Activated CD4-positive, alpha-beta T cell treated with anti-CD3 and anti-CD28 coated beads, Interleukin-2, amount 10 ng/mL, durations not matched to agents 24 days and 14 days (primary cell): ENCODE results near the gene BNIP5. TPM values are rescaled to one million over a fixed set of nuclear protein-coding genes. Genes with fewer than 3 reads are reported as not detected.
A peak's percentile ranks its signal among the peaks of the same experiment; 100 is the strongest.

Experiments
- DNase-seq: peaks from one replicate; pipeline ENCODE4 v3.0.0; 2022
- H3K27ac Mint-ChIP-seq: one replicate; pipeline ENCODE4 v1.8.0; 2022; ENCODE audit warnings: mild to moderate bottlenecking, mixed read lengths
- H3K27me3 Mint-ChIP-seq: one replicate; pipeline ENCODE4 v1.8.0; 2022; ENCODE audit warnings: mixed read lengths
- H3K36me3 Mint-ChIP-seq: one replicate; pipeline ENCODE4 v1.8.0; 2022; ENCODE audit warnings: low read depth, mild to moderate bottlenecking, mixed read lengths
- H3K4me1 Mint-ChIP-seq: one replicate; pipeline ENCODE4 v1.8.0; 2021; ENCODE audit warnings: mixed read lengths
- H3K4me3 Mint-ChIP-seq: one replicate; pipeline ENCODE4 v1.8.0; 2022; ENCODE audit warnings: mild to moderate bottlenecking, moderate library complexity, mixed read lengths
- H3K9me3 Mint-ChIP-seq: one replicate; pipeline ENCODE4 v1.8.0; 2021; ENCODE audit warnings: mixed read lengths
- intact Hi-C: fragments of 100-400 bp; cut with micrococcal nuclease; formaldehyde crosslinking; loops from one replicate; pipeline ENCODE4 v1.15.1; 2023
- total RNA-seq: library from RNA; stranded (reverse); gene quantifications from 2 replicates; pipeline ENCODE4 v1.2.3, GENCODE V29; 2022

BNIP5 gene, protein sequence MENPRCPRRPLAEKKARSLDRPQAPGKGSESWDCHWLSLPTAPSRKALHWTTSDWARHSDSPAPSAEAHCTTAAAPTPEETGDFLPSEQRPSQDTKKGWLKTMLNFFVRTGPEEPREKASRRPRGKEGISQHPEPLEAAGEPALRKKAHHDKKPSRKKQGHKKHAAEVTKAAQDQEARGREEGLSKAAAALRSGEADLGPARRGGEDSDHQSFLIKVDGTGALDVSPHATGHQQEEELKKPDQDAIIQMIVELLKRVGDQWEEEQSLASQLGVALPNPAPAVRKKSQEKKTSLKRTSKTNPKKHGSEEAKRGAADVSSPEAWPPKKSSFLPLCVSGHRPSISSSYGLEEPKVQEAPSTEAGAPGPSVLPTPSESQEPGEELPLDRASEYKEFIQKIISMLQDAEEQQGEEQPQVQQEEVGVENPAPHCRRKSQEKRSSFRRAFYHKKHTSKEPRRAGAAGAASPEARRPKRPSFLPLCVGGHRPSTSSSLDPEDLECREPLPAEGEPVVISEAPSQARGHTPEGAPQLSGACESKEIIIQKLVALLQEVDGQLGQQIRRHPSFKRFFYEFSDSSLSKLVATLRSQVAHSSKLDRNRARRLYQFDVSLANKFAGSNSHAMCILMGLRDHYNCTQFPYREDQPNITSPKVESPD
- total RNA-seq, result not detected in 2 replicates

GRCh38 chr6:36336779-36337241, at the start of gene BNIP5:
Gene BNIP5 (minus strand): TSS chr6:36336888. CDS start chr6:36330690, 6,198 bp downstream.
- peaks cover 57% of the 10 kb centered on the region for H3K27me3 Mint-ChIP-seq
- no peak within 1 kb of the TSS for H3K4me3 Mint-ChIP-seq
- no peak within 1 kb of the TSS for H3K27ac Mint-ChIP-seq
- intact Hi-C loops, result no loop called here
- H3K4me1 Mint-ChIP-seq, result peaks cover 14% of the 10 kb centered on the region
- DNase-seq, result peak; percentile 75
- H3K9me3 Mint-ChIP-seq, result no peaks in the 10 kb centered on the region
- H3K36me3 Mint-ChIP-seq, result no peaks in the 10 kb centered on the region

DNA sequence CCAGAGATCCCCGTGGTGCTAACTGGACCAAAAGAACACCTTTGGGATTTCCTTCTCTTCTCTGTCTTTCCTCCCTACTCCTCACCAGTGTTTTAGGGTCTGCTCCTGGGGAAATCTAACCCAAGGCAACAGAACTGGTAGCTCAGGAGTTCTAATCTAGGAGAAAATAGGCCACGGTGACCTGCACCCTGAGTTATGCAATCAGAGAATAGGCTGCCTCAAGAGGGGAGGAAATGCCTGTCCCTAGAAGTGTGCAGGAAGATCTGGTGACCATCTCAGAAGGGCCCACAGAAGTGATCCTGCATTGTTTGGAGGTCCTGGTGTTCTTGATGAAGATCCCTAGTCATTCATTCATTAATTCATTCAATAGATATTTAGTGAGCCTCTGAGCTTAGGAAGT, 47.4 kb upstream of the BNIP5 start:
- no peak overlapping the region for H3K4me3 Mint-ChIP-seq
- no peaks in the 10 kb centered on the region for H3K9me3 Mint-ChIP-seq
- peaks cover 8% of the 10 kb centered on the region for H3K36me3 Mint-ChIP-seq
- peaks cover 15% of the 10 kb centered on the region for H3K27me3 Mint-ChIP-seq
- H3K4me1 Mint-ChIP-seq, result peaks cover 45% of the 10 kb centered on the region
- no peak overlapping the region for H3K27ac Mint-ChIP-seq
- intact Hi-C loops, result no loop called here
- no peak for DNase-seq

GRCh38 chr6:36383606-36384005, 46.9 kb upstream of the BNIP5 start:
- peak overlapping the region; percentile 78 for H3K27ac Mint-ChIP-seq

GRCh38 chr6:36382976-36383375, 46.3 kb upstream of the BNIP5 start:
- intact Hi-C loops, result no loop called here
- H3K4me3 Mint-ChIP-seq, result no peak overlapping the region

More at GRCh38 chr6:36383606-36384005, 46.9 kb upstream of the BNIP5 start:
- H3K4me1 Mint-ChIP-seq, result peaks cover 45% of the 10 kb centered on the region
- H3K9me3 Mint-ChIP-seq, result no peaks in the 10 kb centered on the region
- H3K36me3 Mint-ChIP-seq, result peaks cover 8% of the 10 kb centered on the region
- H3K27me3 Mint-ChIP-seq, result peaks cover 13% of the 10 kb centered on the region
- no peak for DNase-seq
- intact Hi-C loops, result no loop called here
- no peak overlapping the region for H3K4me3 Mint-ChIP-seq

DNA sequence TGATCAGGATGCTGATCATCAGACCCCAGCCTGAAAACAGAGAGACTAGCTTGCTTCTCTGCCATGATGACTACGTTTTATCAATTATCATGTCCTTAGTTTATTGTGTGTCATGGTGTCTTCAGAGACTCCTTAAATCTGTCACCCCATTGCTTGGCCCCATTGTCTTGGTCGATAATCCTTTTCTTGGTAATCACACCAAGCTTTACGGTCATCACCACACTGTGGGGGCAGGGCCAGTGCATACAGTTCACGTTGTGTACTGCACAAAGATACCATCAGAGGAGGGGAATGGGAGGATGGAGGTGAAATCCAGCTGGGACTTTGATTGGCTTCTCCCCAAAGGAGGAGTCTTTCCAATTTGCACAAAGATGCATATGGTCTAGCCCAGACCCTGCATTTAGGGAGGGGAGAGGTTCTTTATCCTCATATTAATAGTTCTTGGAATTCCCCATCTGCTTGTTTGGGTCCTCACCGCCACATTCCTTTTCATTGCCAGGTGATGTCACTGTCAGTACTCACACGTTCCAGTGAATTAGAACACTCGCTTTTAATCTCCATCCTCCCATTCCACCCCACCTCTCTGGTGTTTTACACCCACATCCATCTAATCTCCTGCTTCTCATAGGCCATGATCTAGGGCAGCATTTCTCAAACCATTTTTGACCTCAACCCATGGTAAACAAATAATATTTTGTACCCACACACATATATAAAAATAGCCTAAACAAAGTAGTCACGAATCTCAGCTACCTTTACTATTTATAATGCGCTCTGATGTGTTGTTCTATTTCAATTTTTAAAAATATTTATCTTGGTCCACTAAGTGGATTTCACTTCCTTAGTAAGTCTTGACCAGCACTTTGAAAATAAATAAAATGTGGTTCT, 45.1 kb upstream of the BNIP5 start:
- DNase-seq, result no peak
- Mint-ChIP-seq H3K4me1 (peaks cover 32% of the 10 kb centered on the region), H3K36me3 (peaks cover 8% of the 10 kb centered on the region), H3K9me3 (no peaks in the 10 kb centered on the region), H3K4me3 (no peak overlapping the region), H3K27ac (no peak overlapping the region), H3K27me3 (peaks cover 2% of the 10 kb centered on the region)
- intact Hi-C loops, result no loop called here

More at GRCh38 chr6:36382976-36383375, 46.3 kb upstream of the BNIP5 start:
- DNase-seq, result no peak
- Mint-ChIP-seq H3K27ac (peak overlapping the region; percentile 78), H3K9me3 (no peaks in the 10 kb centered on the region), H3K36me3 (peaks cover 8% of the 10 kb centered on the region), H3K4me1 (peaks cover 41% of the 10 kb centered on the region), H3K27me3 (peaks cover 7% of the 10 kb centered on the region)

DNA sequence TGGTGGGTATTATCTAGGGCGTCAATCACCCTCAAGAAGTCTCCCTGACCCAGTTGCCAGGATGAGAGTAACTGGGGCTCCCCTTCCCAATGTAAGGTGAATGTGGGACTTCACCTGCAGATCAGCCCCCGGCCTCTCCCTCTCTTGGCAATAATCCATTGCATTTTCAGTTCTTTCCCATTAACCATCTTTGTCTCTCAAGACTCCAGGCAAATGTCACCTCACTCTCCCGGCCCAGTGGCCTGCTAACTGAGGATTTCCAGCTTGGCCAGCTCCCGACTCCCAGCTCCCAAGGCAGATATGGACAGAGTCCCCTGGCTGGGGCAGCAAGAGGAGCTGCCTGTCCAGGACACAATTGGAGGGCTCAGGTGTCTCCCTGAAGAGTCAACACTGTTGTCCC, 43.5 kb upstream of the BNIP5 start:
- Mint-ChIP-seq H3K27me3 (no peaks in the 10 kb centered on the region), H3K4me1 (peaks cover 20% of the 10 kb centered on the region), H3K27ac (no peak overlapping the region), H3K36me3 (peaks cover 5% of the 10 kb centered on the region), H3K9me3 (no peaks in the 10 kb centered on the region), H3K4me3 (no peak overlapping the region)
- no peak for DNase-seq
- intact Hi-C loops, result no loop called here

DNA sequence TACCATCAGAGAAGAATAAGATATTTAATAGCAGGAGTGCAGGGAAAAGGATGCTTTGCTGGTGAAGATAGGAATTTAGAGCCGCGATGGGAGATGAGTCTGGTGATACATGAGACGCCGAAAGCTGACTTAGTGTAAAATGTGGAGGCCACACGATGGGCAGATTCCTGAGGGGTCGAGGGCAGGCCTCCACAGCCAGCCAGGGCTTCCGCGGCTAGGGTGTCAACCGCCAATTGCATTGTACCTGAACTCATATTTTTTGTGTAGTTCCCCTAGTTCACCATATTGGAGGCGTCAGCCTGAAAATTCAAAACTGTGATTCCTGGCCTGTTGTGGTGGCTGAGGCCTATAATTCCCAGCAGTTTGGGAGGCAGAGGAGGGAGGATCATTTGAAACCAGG, 42.2 kb upstream of the BNIP5 start:
- no peak overlapping the region for H3K4me3 Mint-ChIP-seq
- no peak for DNase-seq
- H3K27me3 Mint-ChIP-seq, result no peaks in the 10 kb centered on the region
- H3K27ac Mint-ChIP-seq, result no peak overlapping the region
- H3K36me3 Mint-ChIP-seq, result peaks cover 5% of the 10 kb centered on the region
- H3K4me1 Mint-ChIP-seq, result peaks cover 17% of the 10 kb centered on the region
- H3K9me3 Mint-ChIP-seq, result no peaks in the 10 kb centered on the region
- intact Hi-C loops, result no loop called here

GRCh38 chr6:36378243-36378920, 41.7 kb upstream of the BNIP5 start:
- H3K36me3 Mint-ChIP-seq, result peaks cover 5% of the 10 kb centered on the region
- H3K27me3 Mint-ChIP-seq, result no peaks in the 10 kb centered on the region
- intact Hi-C loops, result no loop called here
- no peak overlapping the region for H3K4me3 Mint-ChIP-seq
- peaks cover 11% of the 10 kb centered on the region for H3K4me1 Mint-ChIP-seq
- no peak overlapping the region for H3K27ac Mint-ChIP-seq
- no peak for DNase-seq
- H3K9me3 Mint-ChIP-seq, result no peaks in the 10 kb centered on the region

DNA sequence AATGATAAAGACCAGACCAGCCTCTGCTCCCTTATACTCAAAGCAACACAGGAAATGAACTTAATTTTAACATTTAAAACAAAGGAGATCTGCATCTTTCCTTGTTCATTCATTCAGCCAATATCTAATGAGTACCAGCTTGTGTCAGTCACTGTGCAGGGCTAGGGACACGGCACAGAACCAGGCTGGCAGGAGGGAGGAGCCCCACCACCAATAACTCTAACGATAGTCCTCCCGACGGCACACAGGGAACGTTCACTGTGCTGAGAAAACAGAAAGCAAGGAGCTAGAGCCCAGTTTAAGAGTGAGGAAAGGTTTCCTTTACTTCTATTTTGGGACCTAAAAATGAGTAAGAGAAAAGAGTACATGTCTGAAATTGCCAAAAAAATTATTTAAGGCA, 40.9 kb upstream of the BNIP5 start:
- Mint-ChIP-seq H3K27me3 (no peaks in the 10 kb centered on the region), H3K9me3 (no peaks in the 10 kb centered on the region), H3K36me3 (peaks cover 3% of the 10 kb centered on the region), H3K27ac (no peak overlapping the region), H3K4me3 (no peak overlapping the region), H3K4me1 (peaks cover 6% of the 10 kb centered on the region)
- DNase-seq, result no peak
- intact Hi-C loops, result no loop called here

DNA sequence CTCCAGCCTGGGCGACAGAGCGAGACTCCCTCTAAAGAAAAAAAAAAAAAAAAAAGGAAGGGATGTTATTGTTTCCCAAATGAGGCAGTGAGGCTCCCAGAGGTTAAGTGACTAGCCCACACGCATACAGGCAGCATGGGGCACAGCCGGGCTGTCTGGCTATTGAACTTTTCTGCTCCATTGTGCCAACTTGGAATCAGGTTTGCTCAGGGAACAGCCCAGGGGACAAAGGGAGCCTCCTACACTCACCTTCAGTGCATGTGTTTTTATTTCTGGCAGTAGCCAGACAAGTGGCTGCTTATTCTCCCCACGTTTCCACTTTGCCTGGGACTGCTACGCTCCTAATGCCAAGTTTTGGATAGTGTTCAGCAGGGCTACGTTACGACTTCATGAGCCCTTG, 40.1 kb upstream of the BNIP5 start:
- no peaks in the 10 kb centered on the region for H3K27me3 Mint-ChIP-seq
- H3K9me3 Mint-ChIP-seq, result no peaks in the 10 kb centered on the region
- peaks cover 4% of the 10 kb centered on the region for H3K4me1 Mint-ChIP-seq
- no peak overlapping the region for H3K4me3 Mint-ChIP-seq
- no peak overlapping the region for H3K27ac Mint-ChIP-seq
- H3K36me3 Mint-ChIP-seq, result peaks cover 2% of the 10 kb centered on the region
- no peak for DNase-seq
- intact Hi-C loops, result no loop called here

- Mint-ChIP-seq H3K9me3 (no peaks in the 10 kb centered on the region), H3K27ac (no peak overlapping the region), H3K4me1 (peaks cover 4% of the 10 kb centered on the region), H3K27me3 (no peaks in the 10 kb centered on the region), H3K36me3 (peaks cover 2% of the 10 kb centered on the region), H3K4me3 (no peak overlapping the region)
- intact Hi-C loops, result no loop called here
- DNase-seq, result no peak
These were observed 39.5 kb upstream of the BNIP5 start for GRCh38 chr6:36376183-36376582.

- no peaks in the 10 kb centered on the region for H3K9me3 Mint-ChIP-seq
- H3K27me3 Mint-ChIP-seq, result no peaks in the 10 kb centered on the region
- intact Hi-C loops, result no loop called here
- no peak overlapping the region for H3K4me3 Mint-ChIP-seq
- H3K4me1 Mint-ChIP-seq, result peaks cover 4% of the 10 kb centered on the region
- no peak overlapping the region for H3K27ac Mint-ChIP-seq
- DNase-seq, result no peak
- H3K36me3 Mint-ChIP-seq, result peaks cover 2% of the 10 kb centered on the region
These were observed 39.0 kb upstream of the BNIP5 start for GRCh38 chr6:36375644-36376155.

DNA sequence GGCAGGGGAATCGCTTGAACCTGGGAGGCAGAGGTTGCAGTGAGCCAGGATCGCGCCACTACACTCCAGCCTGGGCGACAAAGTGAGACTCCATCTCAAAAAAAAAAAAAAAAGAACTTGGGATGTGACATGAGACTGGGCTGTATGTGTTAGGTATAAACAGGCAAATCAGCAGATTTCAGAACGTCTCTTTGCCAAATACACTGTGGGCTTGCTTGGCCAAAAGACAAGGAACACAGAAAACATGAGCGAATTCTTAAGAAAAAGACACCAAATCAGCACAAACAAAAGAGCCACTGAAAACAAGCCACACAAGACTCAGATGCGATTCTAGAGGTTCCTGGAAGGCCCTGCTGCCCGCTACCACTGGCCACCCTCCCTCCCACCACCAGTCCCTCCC, 38.3 kb upstream of the BNIP5 start:
- Mint-ChIP-seq H3K4me3 (no peak overlapping the region), H3K9me3 (no peaks in the 10 kb centered on the region), H3K36me3 (peaks cover 2% of the 10 kb centered on the region), H3K4me1 (peaks cover 2% of the 10 kb centered on the region), H3K27ac (no peak overlapping the region), H3K27me3 (no peaks in the 10 kb centered on the region)
- no peak for DNase-seq
- intact Hi-C loops, result no loop called here
